Lower lobe of right lung (tissue), 2 donors: ENCODE results near the gene DSEL. TPM values are rescaled to one million over a fixed set of nuclear protein-coding genes. Genes with fewer than 3 reads are reported as not detected.

Experiments used
- ATAC-seq, 2 donors: fragments of 200-7000 bp; cut with Tn5 transposase; one replicate each; pipeline ENCODE4 v1.9.1; 2020 to 2022; ENCODE audit warnings: mild to moderate bottlenecking in 2 of 2, moderate library complexity in 2 of 2
- DNase-seq: peaks from one replicate; pipeline ENCODE4 v3.0.0-alpha.2; 2020
- H3K27ac ChIP-seq: fragments of 200-600 bp; one replicate; pipeline ENCODE4 v1.8.0; 2022
- H3K27me3 ChIP-seq: fragments of 200-600 bp; one replicate; pipeline ENCODE4 v1.8.0; 2022; ENCODE audit warnings: low read depth
- H3K36me3 ChIP-seq: fragments of 200-600 bp; one replicate; pipeline ENCODE4 v1.8.0; 2022; ENCODE audit warnings: mild to moderate bottlenecking
- H3K4me1 ChIP-seq: fragments of 200-600 bp; one replicate; pipeline ENCODE4 v1.8.0; 2022
- H3K4me3 ChIP-seq: fragments of 200-600 bp; one replicate; pipeline ENCODE4 v1.8.0; 2022; ENCODE audit warnings: mild to moderate bottlenecking
- H3K9me3 ChIP-seq: fragments of 200-600 bp; one replicate; pipeline ENCODE4 v1.8.0; 2022
- intact Hi-C: fragments of 100-400 bp; cut with DNase I; formaldehyde crosslinking; loops from one replicate; pipeline ENCODE4 v1.11.0; 2022
- total RNA-seq: library from RNA; stranded (reverse); fragmentation: NEBNext Ultra II Directional; extraction: Animal tissue kit (Norgen Biotek cat#: 25700); gene quantifications from one replicate; pipeline ENCODE4 v1.2.1, GENCODE V29; 2021
- TF ChIP-seq, protein P1 (sequence below): fragments of 200-600 bp; IDR thresholded peaks from one replicate; pipeline ENCODE4 v1.8.0; 2022; ENCODE audit warnings: antibody characterized with exemption, mild to moderate bottlenecking
- donor health status: DM: no; HTN: yes; CAD: no; lungs with severe emphysema.

Gene DSEL
- total RNA-seq, 1 donor from 2014 or later: 11.1 TPM

DNA sequence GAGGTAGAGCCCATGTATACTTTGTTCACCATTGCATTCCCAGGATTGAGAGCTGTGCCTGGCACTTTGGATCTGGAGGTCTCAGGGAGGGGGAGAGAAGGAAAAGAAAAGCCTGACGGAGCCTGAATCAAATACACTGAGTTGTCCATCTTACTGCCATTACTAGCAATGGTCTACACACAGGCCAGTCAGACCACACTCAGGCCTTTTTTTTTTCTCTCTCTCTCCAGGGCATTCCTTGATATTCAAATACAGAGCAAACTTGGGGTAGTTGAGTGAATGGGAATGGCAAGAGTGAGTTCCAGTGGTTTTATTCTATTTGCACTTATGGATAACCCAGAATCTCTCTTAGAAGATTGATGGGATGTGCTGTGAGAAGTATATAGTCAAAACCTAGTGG, 11.8 kb downstream of the DSEL start:
- TF ChIP-seq, protein P1, sequence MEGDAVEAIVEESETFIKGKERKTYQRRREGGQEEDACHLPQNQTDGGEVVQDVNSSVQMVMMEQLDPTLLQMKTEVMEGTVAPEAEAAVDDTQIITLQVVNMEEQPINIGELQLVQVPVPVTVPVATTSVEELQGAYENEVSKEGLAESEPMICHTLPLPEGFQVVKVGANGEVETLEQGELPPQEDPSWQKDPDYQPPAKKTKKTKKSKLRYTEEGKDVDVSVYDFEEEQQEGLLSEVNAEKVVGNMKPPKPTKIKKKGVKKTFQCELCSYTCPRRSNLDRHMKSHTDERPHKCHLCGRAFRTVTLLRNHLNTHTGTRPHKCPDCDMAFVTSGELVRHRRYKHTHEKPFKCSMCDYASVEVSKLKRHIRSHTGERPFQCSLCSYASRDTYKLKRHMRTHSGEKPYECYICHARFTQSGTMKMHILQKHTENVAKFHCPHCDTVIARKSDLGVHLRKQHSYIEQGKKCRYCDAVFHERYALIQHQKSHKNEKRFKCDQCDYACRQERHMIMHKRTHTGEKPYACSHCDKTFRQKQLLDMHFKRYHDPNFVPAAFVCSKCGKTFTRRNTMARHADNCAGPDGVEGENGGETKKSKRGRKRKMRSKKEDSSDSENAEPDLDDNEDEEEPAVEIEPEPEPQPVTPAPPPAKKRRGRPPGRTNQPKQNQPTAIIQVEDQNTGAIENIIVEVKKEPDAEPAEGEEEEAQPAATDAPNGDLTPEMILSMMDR: no peak
- intact Hi-C loops: no loop called here
- H3K27me3 ChIP-seq: no peaks in the 10 kb centered on the region
- no peak overlapping the region for H3K4me3 ChIP-seq
- H3K9me3 ChIP-seq: no peaks in the 10 kb centered on the region
- no peaks in the 10 kb centered on the region for H3K36me3 ChIP-seq
- H3K27ac ChIP-seq: no peak overlapping the region
- DNase-seq (no peak), ATAC-seq (no peak)
- H3K4me1 ChIP-seq: no peaks in the 10 kb centered on the region

DNA sequence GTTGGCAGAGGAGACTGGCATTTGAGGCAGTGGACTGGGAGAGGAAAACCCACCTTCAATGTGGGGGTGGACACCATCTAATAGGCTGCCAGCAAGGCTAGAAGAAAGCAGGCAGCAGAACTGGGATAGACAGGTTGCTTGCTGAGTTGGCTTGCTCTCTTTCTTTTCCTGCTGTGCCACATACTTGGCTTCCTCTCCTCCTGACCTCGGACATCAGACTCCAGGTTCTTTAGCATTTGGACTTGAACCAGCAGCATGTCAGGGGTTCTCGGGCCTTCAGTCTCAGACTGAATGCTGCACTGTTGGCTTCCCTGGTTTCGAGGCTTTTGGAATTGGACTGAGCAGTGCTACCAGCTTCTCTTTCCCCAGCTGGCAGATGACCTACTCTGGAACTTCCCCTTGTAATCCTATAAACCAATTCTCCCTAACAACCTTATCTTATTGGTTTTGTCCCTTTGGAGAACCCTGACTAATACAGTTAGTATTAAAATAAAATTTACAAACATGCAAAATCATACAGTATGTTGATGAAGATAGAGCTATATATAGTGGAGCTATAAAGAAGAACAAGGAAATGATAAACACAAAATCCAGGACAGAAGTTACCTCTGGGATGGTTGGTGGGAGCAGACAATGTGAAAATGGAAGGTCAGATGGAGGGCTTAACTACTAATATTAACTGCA, 15.9 kb downstream of the DSEL start:
- no peaks in the 10 kb centered on the region for H3K27me3 ChIP-seq
- no peak overlapping the region for H3K4me3 ChIP-seq
- no peak overlapping the region for H3K27ac ChIP-seq
- intact Hi-C loops: no loop called here
- DNase-seq (no peak), ATAC-seq (no peak)
- H3K4me1 ChIP-seq: no peaks in the 10 kb centered on the region
- no peaks in the 10 kb centered on the region for H3K36me3 ChIP-seq
- no peaks in the 10 kb centered on the region for H3K9me3 ChIP-seq
- TF ChIP-seq, protein P1: no peak

DNA sequence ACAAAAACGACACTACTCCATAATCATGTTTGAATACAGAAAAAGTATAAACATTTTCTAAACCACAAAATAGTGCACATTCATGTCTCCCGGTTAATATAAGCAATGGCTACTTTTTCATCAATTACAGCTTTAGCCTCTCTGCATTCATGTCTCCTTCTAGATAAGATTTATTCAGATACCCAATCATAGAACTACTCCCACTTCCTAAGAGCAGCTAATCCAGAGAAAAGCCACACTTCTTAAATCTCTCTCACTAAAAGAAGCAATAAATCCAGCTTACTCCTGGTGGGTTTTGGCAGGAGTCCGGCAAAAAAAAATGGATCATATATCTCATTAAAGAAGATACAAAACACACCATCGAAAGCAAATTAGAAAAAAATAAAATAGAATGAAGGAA, 20.1 kb downstream of the DSEL start:
- intact Hi-C loops: no loop called here

DNA sequence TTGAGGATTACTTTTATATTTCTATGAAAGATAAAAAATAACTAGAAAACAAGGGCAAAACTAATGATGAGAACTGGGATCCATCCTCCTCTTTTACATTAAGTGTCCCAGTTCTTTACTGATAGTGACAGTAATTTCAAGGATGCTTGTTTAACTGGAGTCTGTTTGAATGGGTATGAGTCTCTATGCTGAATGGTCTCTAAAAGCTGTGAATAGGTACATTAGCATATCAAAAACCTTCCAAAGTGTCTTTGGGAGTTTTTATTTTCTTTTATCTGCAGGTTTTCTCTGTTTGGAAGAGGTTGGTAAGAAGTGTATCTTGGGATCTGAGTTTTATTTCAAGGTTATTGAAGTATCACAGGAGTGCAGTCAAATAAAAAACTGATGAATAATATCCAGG, 30.0 kb downstream of the DSEL start:
- Histone ChIP-seq H3K4me1 (no peaks in the 10 kb centered on the region), H3K4me3 (no peak overlapping the region), H3K36me3 (no peaks in the 10 kb centered on the region), H3K27me3 (no peaks in the 10 kb centered on the region), H3K27ac (no peak overlapping the region), H3K9me3 (no peaks in the 10 kb centered on the region)
- intact Hi-C loops: no loop called here
- DNase-seq: no peak
- no peak for ATAC-seq
- TF ChIP-seq, protein P1: no peak

More for the DNA sequence above, 20.1 kb downstream of the DSEL start:
- no peak for DNase-seq
- Histone ChIP-seq H3K27ac (no peak overlapping the region), H3K9me3 (no peaks in the 10 kb centered on the region), H3K4me3 (no peak overlapping the region), H3K36me3 (no peaks in the 10 kb centered on the region), H3K27me3 (no peaks in the 10 kb centered on the region), H3K4me1 (no peaks in the 10 kb centered on the region)
- no peak for ATAC-seq
- TF ChIP-seq, protein P1: no peak

DNA sequence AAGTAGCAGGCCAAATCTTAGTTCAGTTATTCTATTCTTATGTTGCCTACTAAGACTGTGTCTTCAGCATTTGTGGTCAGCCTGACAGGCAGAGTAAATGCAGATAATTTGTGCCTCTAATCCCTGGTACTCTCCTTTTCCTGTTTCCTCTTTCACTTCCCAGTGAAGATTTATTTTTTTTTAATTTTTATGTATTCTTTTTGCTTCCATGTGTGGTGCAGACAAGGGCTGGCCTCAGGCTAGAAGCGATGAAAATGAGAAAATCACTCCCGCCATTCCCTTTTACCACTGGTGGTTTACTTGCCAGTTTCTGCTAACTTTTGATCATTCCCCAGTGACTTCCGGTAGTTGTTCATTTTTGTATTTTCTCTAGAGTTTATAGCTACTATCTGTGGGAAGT, 30.9 kb downstream of the DSEL start:
- ATAC-seq: no peak
- Histone ChIP-seq H3K9me3 (no peaks in the 10 kb centered on the region), H3K27ac (no peak overlapping the region), H3K27me3 (no peaks in the 10 kb centered on the region), H3K4me3 (no peak overlapping the region), H3K4me1 (no peaks in the 10 kb centered on the region), H3K36me3 (no peaks in the 10 kb centered on the region)
- TF ChIP-seq, protein P1: no peak
- no peak for DNase-seq
- intact Hi-C loops: no loop called here
